ENCODE data around the gene ARHGAP25.

- TF ChIP-seq RXRA (IDR thresholded peaks at IDR 0.05) (no peak), CTCF (IDR thresholded peaks at IDR 0.05; ENCODE audit: low read depth, low read length, missing input control) (no peak), SP1 (IDR thresholded peaks at IDR 0.05) (no peak), YY1 (IDR thresholded peaks at IDR 0.05) (no peak), REST (IDR thresholded peaks at IDR 0.05) (no peak), EGR1 (IDR thresholded peaks at IDR 0.05; ENCODE audit: low read depth in 2 of 2) (no peak), TAF1 (conservative IDR thresholded peaks at IDR 0.05) (no peak), MAX (IDR thresholded peaks at IDR 0.05) (no peak), RAD21 (IDR thresholded peaks at IDR 0.05) (no peak), JUND (IDR thresholded peaks at IDR 0.05) (no peak), ZBTB33 (IDR thresholded peaks at IDR 0.05) (no peak)
These were observed 13.9 kb upstream of the ARHGAP25 start for GRCh38 chr2:68720665-68721064.
